ENCODE results near the gene NRIP2.

GRCh38 chr12:2812290-2813213 lies 22.3 kb downstream of the NRIP2 start, which contains the start of gene ITFG2:
- TF ChIP-seq CTCF (IDR thresholded peaks at IDR 0.05): no peak
- peak; percentile 60 for TF ChIP-seq POLR2A (IDR thresholded peaks at IDR 0.05; ENCODE audit: low read depth)
- no peak for TF ChIP-seq EP300 (IDR thresholded peaks at IDR 0.05)
- peak; percentile 94 to 96 for TF ChIP-seq POLR2AphosphoS5 (IDR thresholded peaks at IDR 0.05)
